Parathyroid adenoma (tissue), 2 donors: ENCODE data around the gene DDX59.

Experiments
- H2AFZ ChIP-seq: fragments of 300-600 bp; sonication (generic); one replicate; pipeline ENCODE4 v1.7.0; 2017; ENCODE audit warnings: antibody characterized with exemption, mild to moderate bottlenecking
- H3K27ac ChIP-seq: fragments of 300-600 bp; sonication (generic); one replicate; pipeline ENCODE4 v1.7.0; 2017
- H3K27me3 ChIP-seq: fragments of 300-600 bp; sonication (generic); one replicate; pipeline ENCODE4 v1.7.0; 2017; ENCODE audit warnings: low read length; ENCODE audit not compliant: control insufficient read depth, insufficient read depth
- H3K36me3 ChIP-seq: fragments of 300-600 bp; sonication (generic); one replicate; pipeline ENCODE4 v1.7.0; 2017; ENCODE audit warnings: low read length; ENCODE audit not compliant: control insufficient read depth, insufficient read depth
- H3K4me1 ChIP-seq: fragments of 300-600 bp; sonication (generic); one replicate; pipeline ENCODE4 v1.7.0; 2017; ENCODE audit warnings: control low read depth
- H3K4me2 ChIP-seq: fragments of 300-600 bp; sonication (generic); one replicate; pipeline ENCODE4 v1.7.0; 2017; ENCODE audit warnings: low read length
- H3K4me3 ChIP-seq: fragments of 300-600 bp; sonication (generic); one replicate; pipeline ENCODE4 v1.7.0; 2017; ENCODE audit warnings: low read depth, low read length
- H3K79me2 ChIP-seq: fragments of 300-600 bp; sonication (generic); one replicate; pipeline ENCODE4 v1.7.0; 2017; ENCODE audit warnings: control low read depth
- H3K9ac ChIP-seq: fragments of 300-600 bp; sonication (generic); one replicate; pipeline ENCODE4 v1.7.0; 2017; ENCODE audit warnings: mild to moderate bottlenecking
- H3K9me3 ChIP-seq: fragments of 300-600 bp; sonication (generic); one replicate; pipeline ENCODE4 v1.7.0; 2017; ENCODE audit warnings: low read length; ENCODE audit not compliant: control insufficient read depth
- TF ChIP-seq, protein P1 (sequence below): fragments of 300-600 bp; sonication (generic); IDR thresholded peaks from one replicate; pipeline ENCODE4 v1.7.0; 2017; ENCODE audit warnings: antibody characterized with exemption, mild to moderate bottlenecking
- donor health status: primary hyperparathyroidism.

DDX59 gene

DNA sequence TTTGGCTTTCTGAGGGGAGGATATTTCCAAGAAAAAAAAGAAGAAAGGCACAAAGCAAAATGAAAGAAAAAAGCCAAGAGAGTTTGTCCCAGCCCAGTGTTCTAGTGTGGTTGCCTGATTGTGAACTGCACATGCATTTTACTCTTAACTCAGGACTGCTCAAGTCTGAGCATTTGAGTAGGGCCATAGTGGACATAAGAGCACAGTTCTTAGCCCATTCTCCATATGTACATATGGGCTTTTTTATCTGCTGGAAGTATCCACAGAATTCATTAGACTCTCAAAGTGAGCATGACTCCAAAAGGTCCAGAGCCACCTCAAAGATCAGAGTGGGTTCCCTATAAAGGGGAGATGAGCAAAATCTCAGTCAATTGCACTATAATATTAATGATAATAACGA lies 13.6 kb upstream of the DDX59 start:
- TF ChIP-seq, protein P1, sequence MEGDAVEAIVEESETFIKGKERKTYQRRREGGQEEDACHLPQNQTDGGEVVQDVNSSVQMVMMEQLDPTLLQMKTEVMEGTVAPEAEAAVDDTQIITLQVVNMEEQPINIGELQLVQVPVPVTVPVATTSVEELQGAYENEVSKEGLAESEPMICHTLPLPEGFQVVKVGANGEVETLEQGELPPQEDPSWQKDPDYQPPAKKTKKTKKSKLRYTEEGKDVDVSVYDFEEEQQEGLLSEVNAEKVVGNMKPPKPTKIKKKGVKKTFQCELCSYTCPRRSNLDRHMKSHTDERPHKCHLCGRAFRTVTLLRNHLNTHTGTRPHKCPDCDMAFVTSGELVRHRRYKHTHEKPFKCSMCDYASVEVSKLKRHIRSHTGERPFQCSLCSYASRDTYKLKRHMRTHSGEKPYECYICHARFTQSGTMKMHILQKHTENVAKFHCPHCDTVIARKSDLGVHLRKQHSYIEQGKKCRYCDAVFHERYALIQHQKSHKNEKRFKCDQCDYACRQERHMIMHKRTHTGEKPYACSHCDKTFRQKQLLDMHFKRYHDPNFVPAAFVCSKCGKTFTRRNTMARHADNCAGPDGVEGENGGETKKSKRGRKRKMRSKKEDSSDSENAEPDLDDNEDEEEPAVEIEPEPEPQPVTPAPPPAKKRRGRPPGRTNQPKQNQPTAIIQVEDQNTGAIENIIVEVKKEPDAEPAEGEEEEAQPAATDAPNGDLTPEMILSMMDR: no peak
- H3K79me2 ChIP-seq: no peaks in the 10 kb centered on the region

DNA sequence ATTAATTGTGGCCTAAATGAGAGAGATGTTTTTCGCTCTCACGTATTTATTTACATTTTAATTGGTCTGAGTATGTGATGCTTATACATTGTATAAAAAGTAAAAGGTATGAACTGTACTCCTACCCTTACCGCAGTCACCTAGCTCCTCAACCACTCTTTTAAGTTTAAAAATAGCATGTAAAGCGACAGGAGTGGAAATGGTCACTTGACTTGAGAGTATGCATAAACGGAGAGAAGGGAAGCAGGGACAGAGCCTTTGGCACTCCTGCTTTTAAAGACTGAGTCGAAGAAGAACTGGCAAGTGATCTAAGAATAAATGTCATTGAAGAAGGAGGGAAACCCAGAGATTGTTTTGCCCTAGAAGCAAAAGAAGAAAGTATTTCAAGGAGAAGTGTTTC lies 11.5 kb upstream of the DDX59 start:
- no peaks in the 10 kb centered on the region for H3K9me3 ChIP-seq
- H3K4me1 ChIP-seq: no peaks in the 10 kb centered on the region
- H2AFZ ChIP-seq: no peak overlapping the region
- H3K4me2 ChIP-seq: no peak overlapping the region
- H3K36me3 ChIP-seq: no peaks in the 10 kb centered on the region
- H3K4me3 ChIP-seq: no peak overlapping the region
- H3K27me3 ChIP-seq: no peaks in the 10 kb centered on the region
- no peak overlapping the region for H3K27ac ChIP-seq
- no peaks in the 10 kb centered on the region for H3K79me2 ChIP-seq
- no peak overlapping the region for H3K9ac ChIP-seq
- TF ChIP-seq, protein P1: no peak

More for the DNA sequence above, 13.6 kb upstream of the DDX59 start:
- Histone ChIP-seq H3K36me3 (no peaks in the 10 kb centered on the region), H3K4me1 (no peaks in the 10 kb centered on the region), H3K9me3 (no peaks in the 10 kb centered on the region), H3K4me2 (no peak overlapping the region), H3K27ac (no peak overlapping the region), H3K4me3 (no peak overlapping the region), H3K27me3 (no peaks in the 10 kb centered on the region), H3K9ac (no peak overlapping the region), H2AFZ (no peak overlapping the region)

DNA sequence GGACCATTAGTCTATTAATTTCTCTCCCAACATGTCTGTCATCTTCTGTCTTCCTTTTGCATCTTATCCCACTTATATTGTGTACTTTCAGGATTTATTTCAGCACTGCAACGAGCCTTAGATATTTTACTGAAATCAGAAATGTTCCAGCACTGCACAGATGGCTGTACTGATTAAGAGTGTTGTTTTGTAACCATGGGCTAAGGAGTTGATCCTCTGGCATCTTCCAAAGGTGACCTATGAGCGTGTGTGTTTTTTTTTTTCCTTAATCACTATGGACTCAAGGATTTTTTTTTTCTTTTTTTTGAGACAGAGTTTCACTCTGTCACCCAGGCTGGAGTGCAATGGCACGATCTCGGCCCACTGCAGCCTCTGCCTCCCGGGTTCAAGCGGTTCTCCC lies 7.1 kb upstream of the DDX59 start:
- H3K36me3 ChIP-seq: no peaks in the 10 kb centered on the region
- TF ChIP-seq, protein P1: no peak
- H3K9ac ChIP-seq: no peak overlapping the region
- H3K79me2 ChIP-seq: no peaks in the 10 kb centered on the region
- H2AFZ ChIP-seq: no peak overlapping the region
- H3K4me1 ChIP-seq: no peaks in the 10 kb centered on the region
- no peak overlapping the region for H3K4me3 ChIP-seq
- H3K27me3 ChIP-seq: no peaks in the 10 kb centered on the region
- no peak overlapping the region for H3K27ac ChIP-seq
- no peaks in the 10 kb centered on the region for H3K9me3 ChIP-seq
- H3K4me2 ChIP-seq: no peak overlapping the region

DNA sequence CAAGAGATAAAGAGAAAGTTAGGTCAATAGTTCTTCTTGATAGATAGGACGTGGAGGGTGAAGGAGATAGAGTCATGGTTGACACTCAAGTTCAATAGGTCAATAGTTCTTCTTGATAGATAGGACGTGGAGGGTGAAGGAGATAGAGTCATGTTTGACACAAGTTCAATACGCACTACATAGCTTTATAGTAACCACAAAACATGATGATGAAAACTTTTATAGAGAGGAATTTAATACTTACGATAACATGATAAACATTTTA lies 5.8 kb upstream of the DDX59 start:
- no peaks in the 10 kb centered on the region for H3K27me3 ChIP-seq
- no peak overlapping the region for H3K27ac ChIP-seq
- H3K36me3 ChIP-seq: no peaks in the 10 kb centered on the region
- H3K4me3 ChIP-seq: no peak overlapping the region
- TF ChIP-seq, protein P1: no peak
- no peaks in the 10 kb centered on the region for H3K9me3 ChIP-seq
- H3K4me1 ChIP-seq: no peaks in the 10 kb centered on the region
- no peak overlapping the region for H3K9ac ChIP-seq
- H3K79me2 ChIP-seq: no peaks in the 10 kb centered on the region
- H2AFZ ChIP-seq: no peak overlapping the region
- H3K4me2 ChIP-seq: no peak overlapping the region

DNA sequence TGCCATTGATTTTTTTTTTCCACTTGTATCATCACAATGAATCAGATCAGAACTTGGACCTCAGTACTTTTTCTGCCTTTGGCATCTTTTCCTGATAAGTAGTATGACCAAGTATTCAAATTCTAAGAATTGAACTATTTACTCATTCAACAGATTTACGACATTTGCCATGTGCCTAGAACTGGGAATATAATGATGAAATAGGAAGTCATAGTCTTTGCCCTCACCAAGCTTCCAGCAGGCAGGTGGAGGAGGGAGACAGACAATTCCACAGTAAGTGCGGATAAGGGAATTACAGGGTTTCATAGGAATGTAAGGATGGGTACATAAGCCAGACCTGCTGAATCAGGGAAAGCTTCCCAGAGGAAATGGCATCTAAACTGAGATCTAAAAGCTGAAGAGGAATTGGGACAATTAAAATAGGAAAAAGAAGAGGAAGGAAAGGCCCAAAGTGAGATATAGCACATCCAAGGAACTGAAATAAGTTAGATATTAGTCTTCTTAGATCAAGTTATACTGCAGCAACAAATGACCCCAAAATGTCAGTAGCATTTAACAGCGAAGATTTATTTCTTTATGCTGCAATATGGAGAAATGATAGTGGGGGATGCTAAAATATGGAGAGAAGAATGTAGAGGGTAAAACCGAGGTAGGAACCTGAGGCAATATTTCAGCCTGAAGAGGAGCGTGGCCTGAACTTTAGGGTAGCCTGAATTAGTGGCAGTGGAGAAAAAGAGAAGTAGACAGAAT lies 5.3 kb upstream of the DDX59 start:
- Histone ChIP-seq H3K4me3 (no peak overlapping the region), H3K27ac (no peak overlapping the region), H3K4me1 (no peaks in the 10 kb centered on the region), H3K9me3 (no peaks in the 10 kb centered on the region), H3K79me2 (no peaks in the 10 kb centered on the region), H3K36me3 (no peaks in the 10 kb centered on the region), H2AFZ (no peak overlapping the region), H3K9ac (no peak overlapping the region), H3K27me3 (no peaks in the 10 kb centered on the region), H3K4me2 (no peak overlapping the region)
- TF ChIP-seq, protein P1: no peak
